IMR-90 (cell line): Measurements from ENCODE around the gene ERCC5. TPM values are rescaled to one million over a fixed set of nuclear protein-coding genes. Genes with fewer than 3 reads are reported as not detected.

Experiments
- ATAC-seq: fragments of 200-7000 bp; cut with Tn5 transposase; 2 replicates; pipeline ENCODE4 v1.9.1; 2020; ENCODE audit warnings: low read depth, mild to moderate bottlenecking, moderate library complexity
- BruUV-seq: library from RNA; stranded (reverse); fragments of 400-500 nt; replicated peaks from 2 replicates; lab custom pipeline; 2021; lab: Mats Ljungman, UMichigan
- CTCF ChIA-PET: fragments of 300-600 bp; formaldehyde crosslinking; extraction: SDS; loops from one replicate; lab custom pipeline; 2021; ENCODE audit warnings: antibody characterized with exemption; lab: Yijun Ruan, JAX
- POLR2A ChIA-PET: fragments of 300-600 bp; sonication (Branson Sonifier 250); formaldehyde crosslinking; loops from one replicate; lab custom pipeline; 2022; ENCODE audit warnings: antibody characterized with exemption; ENCODE audit not compliant: unreplicated experiment; lab: Charles Lee
- DNase-seq: peaks from one replicate; pipeline ENCODE4 v3.0.0; 2013
- H2AFZ ChIP-seq: replicated peaks from 2 replicates; pipeline ENCODE3; 2013; ENCODE audit warnings: low read length, mild to moderate bottlenecking; ENCODE audit not compliant: poor library complexity
- H2AK5ac ChIP-seq: 2 replicates; pipeline ENCODE4 v1.6.1; 2013; ENCODE audit warnings: low read depth, low read length, inconsistent platforms
- H2AK9ac ChIP-seq: replicated peaks from 2 replicates; pipeline ENCODE3; 2013; ENCODE audit warnings: mild to moderate bottlenecking, low read depth, low read length, moderate library complexity; ENCODE audit not compliant: poor library complexity
- H2BK120ac ChIP-seq: 2 replicates; pipeline ENCODE4 v1.6.1; 2013; ENCODE audit warnings: low read depth, low read length, inconsistent platforms
- H2BK15ac ChIP-seq: 3 replicates; pipeline ENCODE4 v1.6.1; 2013; ENCODE audit warnings: low read depth, low read length, inconsistent platforms
- H2BK20ac ChIP-seq: 2 replicates; pipeline ENCODE4 v1.6.1; 2013; ENCODE audit warnings: low read depth, mild to moderate bottlenecking, inconsistent platforms, low read length, moderate library complexity
- H2BK5ac ChIP-seq: 2 replicates; pipeline ENCODE4 v1.6.1; 2013; ENCODE audit warnings: mild to moderate bottlenecking, low read depth, low read length, inconsistent platforms; ENCODE audit not compliant: poor library complexity, severe bottlenecking
- H3K14ac ChIP-seq: replicated peaks from 2 replicates; pipeline ENCODE4 v1.6.1; 2013; ENCODE audit warnings: low read depth, low read length, inconsistent platforms
- H3K18ac ChIP-seq: 2 replicates; pipeline ENCODE4 v1.6.1; 2013; ENCODE audit warnings: low read depth, low read length, control low read depth
- H3K23ac ChIP-seq: 2 replicates; pipeline ENCODE4 v1.6.1; 2013; ENCODE audit warnings: low read depth, low read length, inconsistent platforms
- H3K27ac ChIP-seq: 2 replicates; pipeline ENCODE4 v1.5.1; 2013; ENCODE audit warnings: mild to moderate bottlenecking, control low read depth, low read length; ENCODE audit not compliant: insufficient read depth
- H3K27me3 ChIP-seq: 2 replicates; pipeline ENCODE4 v1.6.1; 2013; ENCODE audit warnings: low read length; ENCODE audit not compliant: control insufficient read depth, insufficient read depth
- H3K36me3 ChIP-seq: 2 replicates; pipeline ENCODE4 v1.6.1; 2013; ENCODE audit warnings: low read length, mixed read lengths; ENCODE audit not compliant: control insufficient read depth, insufficient read depth
- H3K4ac ChIP-seq: 2 replicates; pipeline ENCODE4 v1.6.1; 2013; ENCODE audit warnings: low read depth, low read length, inconsistent platforms
- H3K4me1 ChIP-seq: 2 replicates; pipeline ENCODE4 v1.6.1; 2013; ENCODE audit warnings: low read length, mixed read lengths; ENCODE audit not compliant: control insufficient read depth, insufficient read depth
- H3K4me2 ChIP-seq: 2 replicates; pipeline ENCODE4 v1.6.1; 2013; ENCODE audit warnings: low read depth, mild to moderate bottlenecking, control low read depth, low read length, moderate library complexity
- H3K4me3 ChIP-seq: 2 replicates; pipeline ENCODE4 v1.5.1; 2013; ENCODE audit warnings: low read depth, mild to moderate bottlenecking, control low read depth, low read length, moderate library complexity; ENCODE audit not compliant: insufficient read depth
- H3K56ac ChIP-seq: 2 replicates; pipeline ENCODE4 v1.6.1; 2013; ENCODE audit warnings: low read length, inconsistent platforms; ENCODE audit not compliant: insufficient read depth; ENCODE audit errors: extremely low read depth
- H3K79me1 ChIP-seq, 2 experiments: 2 replicates each; pipeline ENCODE4 v1.6.1; 2013; ENCODE audit warnings: low read length in 2 of 2, inconsistent platforms in 1 of 2, low read depth in 1 of 2
- H3K9ac ChIP-seq: 2 replicates; pipeline ENCODE4 v1.6.1; 2013; ENCODE audit warnings: low read depth, low read length, control low read depth
- H3K9me1 ChIP-seq: 2 replicates; pipeline ENCODE4 v1.6.1; 2013; ENCODE audit warnings: low read length, inconsistent platforms; ENCODE audit not compliant: insufficient read depth
- H3K9me3 ChIP-seq: 2 replicates; pipeline ENCODE4 v1.6.1; 2013; ENCODE audit warnings: low read length; ENCODE audit not compliant: control insufficient read depth, insufficient read depth
- H4K20me1 ChIP-seq: 2 replicates; pipeline ENCODE4 v1.6.1; 2013; ENCODE audit warnings: low read length, inconsistent platforms; ENCODE audit not compliant: insufficient read depth
- H4K5ac ChIP-seq: 2 replicates; pipeline ENCODE4 v1.6.1; 2013; ENCODE audit warnings: mild to moderate bottlenecking, low read depth, low read length, control low read depth
- H4K8ac ChIP-seq, 2 experiments: 2 replicates each; pipeline ENCODE4 v1.6.1; 2013; ENCODE audit warnings: low read depth in 2 of 2, low read length in 2 of 2, control low read depth in 1 of 2, inconsistent platforms in 1 of 2
- H4K91ac ChIP-seq: 2 replicates; pipeline ENCODE4 v1.6.1; 2013; ENCODE audit warnings: low read depth, low read length, inconsistent platforms; ENCODE audit not compliant: insufficient read depth
- BHLHE40 ChIP-seq: fragments of 150-350 bp; IDR thresholded peaks from 2 replicates; pipeline ENCODE4 v1.6.1; 2016; ENCODE audit warnings: mild to moderate bottlenecking, low read depth, low read length
- CEBPB ChIP-seq: IDR thresholded peaks from 2 replicates; pipeline ENCODE4 v1.6.1; 2012; ENCODE audit warnings: low read depth, low read length, improper control_type of control experiment
- CHD1 ChIP-seq: IDR thresholded peaks from 2 replicates; pipeline ENCODE4 v1.6.1; 2012; ENCODE audit warnings: low read depth, low read length, improper control_type of control experiment
- FOS ChIP-seq: fragments of 150-350 bp; IDR thresholded peaks from 2 replicates; pipeline ENCODE4 v1.6.1; 2016; ENCODE audit warnings: low read depth, low read length
- MAFK ChIP-seq: IDR thresholded peaks from 2 replicates; pipeline ENCODE4 v1.6.1; 2012; ENCODE audit warnings: low read depth, low read length, improper control_type of control experiment
- MAZ ChIP-seq: IDR thresholded peaks from 2 replicates; pipeline ENCODE4 v1.6.1; 2012; ENCODE audit warnings: low read depth, mild to moderate bottlenecking, low read length, improper control_type of control experiment, moderate library complexity, borderline replicate concordance
- NFE2L2 ChIP-seq: fragments of 150-350 bp; IDR thresholded peaks from 2 replicates; pipeline ENCODE4 v1.6.1; 2016; ENCODE audit warnings: low read depth, mild to moderate bottlenecking, low read length
- POLR2A ChIP-seq: IDR thresholded peaks from 2 replicates; pipeline ENCODE4 v1.6.1; 2012; ENCODE audit warnings: mild to moderate bottlenecking, low read depth, low read length
- RAD21 ChIP-seq: IDR thresholded peaks from 2 replicates; pipeline ENCODE4 v1.6.1; 2012; ENCODE audit warnings: low read length, improper control_type of control experiment
- RCOR1 ChIP-seq: IDR thresholded peaks from 2 replicates; pipeline ENCODE4 v1.6.1; 2012; ENCODE audit warnings: mild to moderate bottlenecking, low read length, improper control_type of control experiment; ENCODE audit not compliant: insufficient replicate concordance
- SMC3 ChIP-seq: fragments of 150-350 bp; IDR thresholded peaks from 2 replicates; pipeline ENCODE4 v1.6.1; 2016; ENCODE audit warnings: low read depth, mild to moderate bottlenecking, antibody characterized with exemption, low read length, moderate library complexity
- WGBS, 2 experiments: methylation state at CpG; one replicate each; pipeline versions ENCODE4 v1.1.5 to v1.1.7; 2013; ENCODE audit warnings: missing lambda C conversion rate in 2 of 2; ENCODE audit not compliant: insufficient read length in 1 of 2; ENCODE audit errors: extremely low coverage in 2 of 2; 5-methylcytosine and 5-hydroxymethylcytosine counted together
- dilution Hi-C: fragments of 300-500 bp; cut with HindIII; formaldehyde crosslinking; loops from one replicate; pipeline ENCODE4 v1.14.3; 2018; ENCODE audit warnings: low sequenced_read_pairs; ENCODE audit not compliant: unreplicated experiment
- in situ Hi-C: fragments of 300-500 bp; cut with MboI; formaldehyde crosslinking; loops from 3 replicates; pipeline ENCODE4 v1.14.3; 2019; ENCODE audit warnings: low sequenced_read_pairs, inconsistent platforms, mixed read lengths
- intact Hi-C: fragments of 100-400 bp; cut with micrococcal nuclease; formaldehyde crosslinking; loops from 2 replicates; pipeline ENCODE4 v1.10.0; 2022
- polyA plus RNA-seq, 3 experiments: library from polyadenylated mRNA; depleted of rRNA; stranded (reverse); fragments of >200 nt; gene quantifications; 2 replicates each; pipeline ENCODE4 v1.2.3, GENCODE V29; 2012; ENCODE audit warnings: low replicate concordance in 1 of 3
- total RNA-seq: library from RNA; depleted of rRNA; stranded (reverse); fragments of >200 nt; gene quantifications from 2 replicates; pipeline ENCODE4 v1.2.3, GENCODE V29; 2012
- TF ChIP-seq, protein P1 (sequence below): fragments of 150-350 bp; IDR thresholded peaks from 2 replicates; pipeline ENCODE4 v1.6.1; 2017; ENCODE audit warnings: mild to moderate bottlenecking, antibody characterized with exemption, low read length, low read depth
- TF ChIP-seq, protein P2 (sequence below): conservative IDR thresholded peaks from 2 replicates; pipeline ENCODE4 v1.5.1; 2012; ENCODE audit warnings: mild to moderate bottlenecking, low read depth, low read length, improper control_type of control experiment
- TF ChIP-seq, protein P3 (sequence below): fragments of 150-350 bp; IDR thresholded peaks from 2 replicates; pipeline ENCODE4 v1.6.1; 2016; ENCODE audit warnings: low read depth, mild to moderate bottlenecking, low read length, moderate library complexity, borderline replicate concordance

Gene ERCC5
- total and polyA plus RNA-seq, 2 of the 4 experiments (the other 2 are of a cell fraction), result 29.7 to 34.4 TPM

DNA sequence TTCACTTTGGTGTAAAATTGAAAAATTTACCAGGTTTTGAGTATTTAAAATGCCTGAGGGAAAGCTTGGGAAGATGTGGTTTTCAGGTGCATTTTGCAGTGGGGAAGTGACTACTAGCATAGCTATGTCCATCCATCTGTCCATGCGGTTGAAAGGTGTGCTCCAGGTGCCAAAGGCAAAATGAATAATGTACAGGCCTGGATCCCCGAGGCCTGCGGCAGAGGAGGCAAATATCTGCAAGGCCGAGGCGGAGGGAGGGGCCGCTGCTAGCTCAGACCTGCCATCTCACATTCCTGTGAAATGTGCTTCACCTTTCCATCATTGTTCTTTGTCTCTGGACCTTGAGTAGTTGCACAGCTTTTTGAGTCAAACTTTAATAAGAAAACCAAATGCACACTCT is 65.5 kb downstream of the ERCC5 start:
- no TSS peak for BruUV-seq

More for the DNA sequence above, 65.5 kb downstream of the ERCC5 start:
- Histone ChIP-seq H3K18ac (no peak overlapping the region), H4K20me1 (no peaks in the 10 kb centered on the region), H2BK5ac (no peak overlapping the region), H3K36me3 (no peaks in the 10 kb centered on the region), H3K23ac (no peak overlapping the region), H3K4ac (no peak overlapping the region), H2BK20ac (no peak overlapping the region), H2AK9ac (no peak overlapping the region), H3K27me3 (peaks cover 7% of the 10 kb centered on the region), H3K79me1 (no peaks in the 10 kb centered on the region), H3K9ac (no peak overlapping the region), H2BK120ac (no peak overlapping the region), H2BK15ac (no peak overlapping the region), H3K9me1 (no peaks in the 10 kb centered on the region), H3K9me3 (no peaks in the 10 kb centered on the region), H4K91ac (no peak overlapping the region), H4K8ac (no peak overlapping the region), H3K27ac (no peak overlapping the region), H3K4me2 (no peak overlapping the region), H2AFZ (no peak overlapping the region), H2AK5ac (no peak overlapping the region), H3K4me1 (no peaks in the 10 kb centered on the region), H3K56ac (no peak overlapping the region), H3K14ac (no peak overlapping the region), H4K5ac (no peak overlapping the region), H3K4me3 (no peak overlapping the region)
- ATAC-seq, result no peak
- dilution Hi-C loops, result no loop called here
- intact Hi-C loops, result no loop called here
- in situ Hi-C loops, result no loop called here
- CTCF ChIA-PET, result interaction anchor here (0.5 to 1.5 kb wide), 5 partner anchors 12 to 1788 kb away, joined by 3 to 5 read pairs (median 4); no protein-coding TSS in a partner anchor
- POLR2A ChIA-PET, result no interaction called here
- WGBS, 2 experiments, result no CpG with 5 or more reads among the region's 6 CpGs
- no peak for DNase-seq
- no peak for TF ChIP-seq FOS
- no peak for TF ChIP-seq BHLHE40
- TF ChIP-seq MAZ, result no peak
- no peak for TF ChIP-seq CHD1
- TF ChIP-seq, protein P1, sequence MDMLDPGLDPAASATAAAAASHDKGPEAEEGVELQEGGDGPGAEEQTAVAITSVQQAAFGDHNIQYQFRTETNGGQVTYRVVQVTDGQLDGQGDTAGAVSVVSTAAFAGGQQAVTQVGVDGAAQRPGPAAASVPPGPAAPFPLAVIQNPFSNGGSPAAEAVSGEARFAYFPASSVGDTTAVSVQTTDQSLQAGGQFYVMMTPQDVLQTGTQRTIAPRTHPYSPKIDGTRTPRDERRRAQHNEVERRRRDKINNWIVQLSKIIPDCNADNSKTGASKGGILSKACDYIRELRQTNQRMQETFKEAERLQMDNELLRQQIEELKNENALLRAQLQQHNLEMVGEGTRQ, result no peak
- TF ChIP-seq RCOR1, result no peak
- TF ChIP-seq NFE2L2, result no peak
- TF ChIP-seq, protein P2, sequence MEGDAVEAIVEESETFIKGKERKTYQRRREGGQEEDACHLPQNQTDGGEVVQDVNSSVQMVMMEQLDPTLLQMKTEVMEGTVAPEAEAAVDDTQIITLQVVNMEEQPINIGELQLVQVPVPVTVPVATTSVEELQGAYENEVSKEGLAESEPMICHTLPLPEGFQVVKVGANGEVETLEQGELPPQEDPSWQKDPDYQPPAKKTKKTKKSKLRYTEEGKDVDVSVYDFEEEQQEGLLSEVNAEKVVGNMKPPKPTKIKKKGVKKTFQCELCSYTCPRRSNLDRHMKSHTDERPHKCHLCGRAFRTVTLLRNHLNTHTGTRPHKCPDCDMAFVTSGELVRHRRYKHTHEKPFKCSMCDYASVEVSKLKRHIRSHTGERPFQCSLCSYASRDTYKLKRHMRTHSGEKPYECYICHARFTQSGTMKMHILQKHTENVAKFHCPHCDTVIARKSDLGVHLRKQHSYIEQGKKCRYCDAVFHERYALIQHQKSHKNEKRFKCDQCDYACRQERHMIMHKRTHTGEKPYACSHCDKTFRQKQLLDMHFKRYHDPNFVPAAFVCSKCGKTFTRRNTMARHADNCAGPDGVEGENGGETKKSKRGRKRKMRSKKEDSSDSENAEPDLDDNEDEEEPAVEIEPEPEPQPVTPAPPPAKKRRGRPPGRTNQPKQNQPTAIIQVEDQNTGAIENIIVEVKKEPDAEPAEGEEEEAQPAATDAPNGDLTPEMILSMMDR, result no peak
- no peak for TF ChIP-seq SMC3
- TF ChIP-seq, protein P3, sequence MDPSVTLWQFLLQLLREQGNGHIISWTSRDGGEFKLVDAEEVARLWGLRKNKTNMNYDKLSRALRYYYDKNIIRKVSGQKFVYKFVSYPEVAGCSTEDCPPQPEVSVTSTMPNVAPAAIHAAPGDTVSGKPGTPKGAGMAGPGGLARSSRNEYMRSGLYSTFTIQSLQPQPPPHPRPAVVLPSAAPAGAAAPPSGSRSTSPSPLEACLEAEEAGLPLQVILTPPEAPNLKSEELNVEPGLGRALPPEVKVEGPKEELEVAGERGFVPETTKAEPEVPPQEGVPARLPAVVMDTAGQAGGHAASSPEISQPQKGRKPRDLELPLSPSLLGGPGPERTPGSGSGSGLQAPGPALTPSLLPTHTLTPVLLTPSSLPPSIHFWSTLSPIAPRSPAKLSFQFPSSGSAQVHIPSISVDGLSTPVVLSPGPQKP, result no peak
- no peak for TF ChIP-seq POLR2A
- no peak for TF ChIP-seq MAFK
- no peak for TF ChIP-seq CEBPB
- TF ChIP-seq RAD21, result no peak
